Urinary bladder (tissue), 4 donors: ENCODE results near the gene ERRFI1. TPM values are rescaled to one million over a fixed set of nuclear protein-coding genes. Genes with fewer than 3 reads are reported as not detected.
A peak's percentile ranks its signal among the peaks of the same experiment; 100 is the strongest.

Source experiments
- DNase-seq: peaks from one replicate; pipeline ENCODE4 v3.0.0-alpha.2; 2015; ENCODE audit errors: extremely low spot score
- H3K27ac ChIP-seq: one replicate; pipeline ENCODE4 v1.5.1; 2013; ENCODE audit warnings: low read depth, mild to moderate bottlenecking, moderate library complexity
- H3K36me3 ChIP-seq: one replicate; pipeline ENCODE4 v1.6.1; 2013; ENCODE audit warnings: mild to moderate bottlenecking, moderate library complexity; ENCODE audit not compliant: insufficient read depth
- H3K4me1 ChIP-seq: one replicate; pipeline ENCODE4 v1.6.1; 2013; ENCODE audit warnings: mild to moderate bottlenecking, moderate library complexity; ENCODE audit not compliant: insufficient read depth
- H3K4me3 ChIP-seq: one replicate; pipeline ENCODE4 v1.5.1; 2013; ENCODE audit warnings: low read depth, low read length
- WGBS: extraction: QIAGEN DNeasy Blood & Tissue Kit; methylation state at CpG from one replicate; pipeline ENCODE4 v1.1.7; 2013; 5-methylcytosine and 5-hydroxymethylcytosine counted together
- polyA plus RNA-seq: library from polyadenylated mRNA; stranded (reverse); fragments of 200-250 nt; gene quantifications from one replicate; pipeline ENCODE4 v1.2.3, GENCODE V29; 2013
- total RNA-seq: library from RNA; depleted of rRNA; stranded (reverse); fragments of >200 nt; gene quantifications from one replicate; pipeline ENCODE4 v1.2.3, GENCODE V29; 2014
- donor health status: healthy with polysubstance abuse.
- donor health status: healthy.

ERRFI1 gene
- total and polyA plus RNA-seq, 2 donors = 35.1 to 117 TPM

GRCh38 chr1:8031176-8031785 is 5.2 kb upstream of the ERRFI1 start:
- Histone ChIP-seq H3K27ac (no peak overlapping the region), H3K4me3 (no peak overlapping the region), H3K4me1 (peaks cover 2% of the 10 kb centered on the region), H3K36me3 (no peaks in the 10 kb centered on the region)
- no peak for DNase-seq
- WGBS = 80% methylated on average over 9 of the region's 9 CpGs

GRCh38 chr1:8028571-8028910 is 2.4 kb upstream of the ERRFI1 start:
- 28% methylated on average over 1 of the region's 1 CpG for WGBS
- Histone ChIP-seq H3K4me3 (no peak overlapping the region), H3K4me1 (peaks cover 2% of the 10 kb centered on the region), H3K36me3 (no peaks in the 10 kb centered on the region), H3K27ac (peak overlapping the region; percentile 78)
- no peak for DNase-seq

- H3K27ac ChIP-seq = peak overlapping the region; percentile 78
- no peaks in the 10 kb centered on the region for H3K36me3 ChIP-seq
- WGBS = 24% methylated on average over 8 of the region's 8 CpGs
- H3K4me3 ChIP-seq = no peak overlapping the region
- no peak for DNase-seq
- peaks cover 1% of the 10 kb centered on the region for H3K4me1 ChIP-seq
Measured at GRCh38 chr1:8027748-8028570, 1.9 kb upstream of the ERRFI1 start.

GRCh38 chr1:8026976-8027747 is 1.1 kb upstream of the ERRFI1 start:
- 42% methylated on average over 25 of the region's 25 CpGs for WGBS
- DNase-seq = no peak
- H3K4me3 ChIP-seq = no peak overlapping the region
- H3K36me3 ChIP-seq = no peaks in the 10 kb centered on the region
- H3K4me1 ChIP-seq = peaks cover 1% of the 10 kb centered on the region
- peak overlapping the region; percentile 87 for H3K27ac ChIP-seq

GRCh38 chr1:8025671-8026144 is 401 bp downstream of the ERRFI1 start:
- WGBS = under 1% methylated on average over 69 of the region's 69 CpGs
- Histone ChIP-seq H3K36me3 (no peaks in the 10 kb centered on the region), H3K4me1 (peaks cover 1% of the 10 kb centered on the region), H3K27ac (peak overlapping the region; percentile 78), H3K4me3 (peak overlapping the region; percentile 91)
- DNase-seq = no peak

- H3K4me3 ChIP-seq = peak overlapping the region; percentile 91
- DNase-seq = no peak
- peak overlapping the region; percentile 78 for H3K27ac ChIP-seq
- peaks cover 1% of the 10 kb centered on the region for H3K4me1 ChIP-seq
- no peaks in the 10 kb centered on the region for H3K36me3 ChIP-seq
- WGBS = 6% methylated on average over 19 of the region's 19 CpGs
Measured at GRCh38 chr1:8025061-8025670, 943 bp downstream of the ERRFI1 start.

- WGBS = 84% methylated on average over 3 of the region's 3 CpGs
- peaks cover 1% of the 10 kb centered on the region for H3K4me1 ChIP-seq
- H3K4me3 ChIP-seq = peak overlapping the region; percentile 6
- no peak for DNase-seq
- H3K27ac ChIP-seq = no peak overlapping the region
- no peaks in the 10 kb centered on the region for H3K36me3 ChIP-seq
Measured at GRCh38 chr1:8024329-8024728, 1.8 kb downstream of the ERRFI1 start.

GRCh38 chr1:8023995-8024313 is 2.2 kb downstream of the ERRFI1 start:
- H3K4me3 ChIP-seq = no peak overlapping the region
- H3K27ac ChIP-seq = no peak overlapping the region
- H3K4me1 ChIP-seq = peaks cover 1% of the 10 kb centered on the region
- WGBS = 42% methylated on average over 1 of the region's 1 CpG
- no peak for DNase-seq
- no peaks in the 10 kb centered on the region for H3K36me3 ChIP-seq

GRCh38 chr1:8023287-8023994 is 2.7 kb downstream of the ERRFI1 start:
- H3K36me3 ChIP-seq = no peaks in the 10 kb centered on the region
- H3K4me3 ChIP-seq = no peak overlapping the region
- H3K4me1 ChIP-seq = peaks cover 1% of the 10 kb centered on the region
- WGBS = 81% methylated on average over 10 of the region's 10 CpGs
- no peak overlapping the region for H3K27ac ChIP-seq
- DNase-seq = no peak

- Histone ChIP-seq H3K4me1 (peaks cover 1% of the 10 kb centered on the region), H3K27ac (no peak overlapping the region), H3K36me3 (no peaks in the 10 kb centered on the region), H3K4me3 (no peak overlapping the region)
- no peak for DNase-seq
- 83% methylated on average over 3 of the region's 3 CpGs for WGBS
Measured at GRCh38 chr1:8022395-8023286, 3.5 kb downstream of the ERRFI1 start.

- 93% methylated on average over 6 of the region's 6 CpGs for WGBS
- H3K36me3 ChIP-seq = no peaks in the 10 kb centered on the region
- H3K4me1 ChIP-seq = no peaks in the 10 kb centered on the region
- no peak for DNase-seq
- H3K4me3 ChIP-seq = no peak overlapping the region
- no peak overlapping the region for H3K27ac ChIP-seq
Measured at GRCh38 chr1:8021676-8022266, 4.3 kb downstream of the ERRFI1 start.

GRCh38 chr1:8020032-8020431 is 6.1 kb downstream of the ERRFI1 start:
- peak; percentile 71 for DNase-seq
- no peaks in the 10 kb centered on the region for H3K36me3 ChIP-seq
- no peaks in the 10 kb centered on the region for H3K4me1 ChIP-seq
- H3K27ac ChIP-seq = no peak overlapping the region
- no peak overlapping the region for H3K4me3 ChIP-seq
